Fibroblast of peridontal ligament (primary cell): ENCODE measurements around the gene RALGAPA2.

Experiments used
- DNase-seq: peaks from one replicate; pipeline ENCODE4 v3.0.0-alpha.2; 2010; ENCODE audit errors: extremely low read depth

RALGAPA2 gene

DNA sequence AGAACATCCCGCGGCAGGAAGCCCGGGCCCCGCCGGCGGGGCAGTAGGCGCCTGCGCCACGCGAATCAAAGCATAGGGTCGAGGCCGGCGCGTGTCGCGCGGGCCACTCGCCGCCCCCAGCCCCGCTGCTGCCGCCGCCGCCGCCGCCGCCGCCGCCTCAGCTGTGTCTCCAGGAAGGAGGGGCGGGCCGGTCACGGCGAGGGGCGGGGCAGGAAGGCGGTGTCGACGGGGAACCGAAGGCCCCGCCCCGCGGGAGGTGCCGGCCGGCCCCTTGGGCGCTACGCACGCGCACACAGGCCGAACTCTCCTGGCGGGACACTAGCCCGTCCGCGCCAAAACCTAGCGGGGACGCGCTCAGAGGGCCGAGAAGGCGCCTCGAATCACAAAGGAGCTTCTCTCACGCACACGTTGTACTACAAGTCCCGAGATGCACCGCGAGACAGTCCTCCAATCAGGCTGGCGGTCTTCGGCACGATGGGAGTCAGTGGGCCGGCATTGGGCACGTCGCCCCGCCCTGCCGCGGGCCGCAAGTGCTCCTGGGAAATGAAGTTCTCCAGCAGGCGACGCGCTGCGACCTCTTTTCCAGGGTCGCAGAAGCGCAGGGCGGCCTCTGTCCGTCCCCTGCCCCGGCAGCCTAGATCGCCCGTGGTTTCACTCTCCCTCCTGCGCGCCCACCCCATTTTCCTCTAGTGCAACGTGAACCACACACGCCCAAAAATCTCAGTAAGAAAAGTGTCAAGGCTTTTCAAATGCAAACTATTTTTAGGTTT lies at the start of gene RALGAPA2:
Gene RALGAPA2, minus strand, starts transcription at position 171 of the 770 bp plus-strand sequence. Its CDS starts 164 bp downstream, at position 7.
- DNase-seq: peak; percentile 98

DNA sequence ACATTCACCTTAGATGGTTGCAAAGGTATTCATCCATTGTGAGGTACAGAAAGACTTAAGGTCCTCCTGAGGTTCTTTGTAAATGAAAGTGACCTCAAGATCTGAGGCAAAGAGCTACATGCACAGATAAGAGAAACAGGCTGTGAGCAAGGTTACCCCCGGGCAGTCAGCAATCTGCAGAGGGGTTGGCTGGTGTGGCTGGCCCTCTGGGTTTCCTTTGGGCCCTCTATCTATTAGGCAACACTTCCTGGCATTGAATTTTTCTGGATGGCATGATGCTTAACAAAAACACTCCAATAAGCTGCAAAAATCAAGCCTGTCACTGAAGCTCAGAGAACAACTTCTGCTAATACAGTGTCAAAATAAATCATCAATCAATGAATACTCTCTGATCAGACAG lies 48.9 kb upstream of the RALGAPA2 start:
- no peak for DNase-seq

DNA sequence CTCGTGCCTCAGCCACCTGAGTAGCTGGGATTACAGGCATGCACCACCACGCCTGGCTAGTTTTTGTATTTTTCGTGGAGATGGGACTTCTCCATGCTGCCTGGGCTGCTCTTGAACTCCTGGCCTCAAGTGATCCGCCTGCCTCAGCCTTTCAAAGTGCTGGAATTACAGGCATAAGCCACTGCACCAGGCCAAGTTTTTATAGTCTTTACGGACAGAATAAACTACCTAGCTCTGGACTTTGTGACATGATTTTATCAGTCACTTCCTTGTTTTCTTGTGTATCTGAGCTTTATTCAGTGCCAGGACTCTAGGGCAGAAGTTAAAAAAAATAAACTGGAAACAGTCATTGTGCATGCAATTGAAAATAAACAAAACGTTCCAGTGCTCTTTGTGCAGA lies 46.7 kb upstream of the RALGAPA2 start:
- DNase-seq: no peak

DNA sequence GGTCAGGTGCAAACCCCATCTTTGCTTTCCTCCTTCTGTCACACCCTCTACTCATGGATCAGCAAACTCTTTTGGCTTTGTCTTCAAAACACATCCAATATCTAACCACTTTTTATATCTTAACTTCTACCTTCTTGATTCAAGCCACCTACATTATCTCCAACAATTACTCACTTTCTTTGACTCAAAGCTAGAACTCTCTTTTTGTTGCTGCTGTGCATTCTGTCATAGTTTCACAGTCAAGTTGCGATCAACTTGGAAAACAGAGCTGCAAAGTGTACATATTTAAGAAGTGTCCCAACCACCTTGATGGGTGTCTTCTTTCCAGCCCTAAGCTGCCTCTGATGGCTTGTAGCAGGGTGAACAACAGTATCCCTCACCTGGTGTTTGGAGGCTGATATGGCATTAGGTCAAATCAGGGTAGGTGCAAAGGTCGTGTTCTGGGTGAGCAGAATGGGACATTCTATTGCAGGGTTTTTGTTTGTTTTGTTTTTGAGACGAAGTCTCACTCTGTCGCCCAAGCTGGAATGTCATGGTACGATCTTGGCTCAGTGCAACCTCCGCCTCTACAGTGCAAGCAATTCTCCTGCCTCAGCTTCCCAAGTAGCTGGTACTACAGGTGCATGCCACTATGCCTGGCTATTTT lies 43.4 kb upstream of the RALGAPA2 start:
- DNase-seq: no peak

DNA sequence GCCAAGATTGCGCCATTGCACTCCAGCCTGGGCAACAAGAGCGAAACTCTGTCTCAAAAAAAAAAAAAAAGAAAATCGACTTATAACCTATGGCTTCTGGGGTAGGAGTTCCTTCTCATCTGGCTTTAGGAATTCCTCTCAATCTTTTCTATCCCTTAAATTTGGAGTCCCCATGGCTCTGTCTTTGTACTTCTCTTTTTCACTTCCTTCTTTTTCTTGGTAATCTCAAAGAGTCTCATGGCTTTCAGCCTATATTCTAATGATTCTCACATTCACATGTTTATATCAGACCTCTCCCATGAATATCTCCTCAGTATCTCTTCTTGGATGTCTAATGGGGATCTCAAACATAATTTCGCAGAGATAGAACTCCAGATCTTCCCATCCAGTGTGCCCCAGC lies 42.8 kb upstream of the RALGAPA2 start:
- no peak for DNase-seq

DNA sequence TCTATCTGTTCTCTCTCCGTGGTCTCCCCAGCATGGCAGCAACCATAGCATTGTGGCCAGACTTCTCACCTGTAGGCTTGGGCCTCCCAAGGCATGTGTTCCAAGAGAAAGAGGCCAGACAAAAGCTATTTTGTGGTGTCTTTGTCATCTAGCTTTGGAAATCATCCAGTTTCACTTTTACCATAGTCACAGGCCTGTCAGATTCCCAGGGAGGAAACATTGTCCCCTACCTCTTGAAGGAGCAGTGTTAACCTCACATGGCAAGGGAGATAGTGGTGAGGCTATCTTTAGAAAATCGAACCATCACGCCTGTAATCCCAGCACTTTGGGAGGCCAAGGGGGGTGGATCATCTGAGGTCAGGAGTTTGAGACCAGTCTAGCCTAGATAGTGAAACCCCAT lies 42.3 kb upstream of the RALGAPA2 start:
- no peak for DNase-seq

DNA sequence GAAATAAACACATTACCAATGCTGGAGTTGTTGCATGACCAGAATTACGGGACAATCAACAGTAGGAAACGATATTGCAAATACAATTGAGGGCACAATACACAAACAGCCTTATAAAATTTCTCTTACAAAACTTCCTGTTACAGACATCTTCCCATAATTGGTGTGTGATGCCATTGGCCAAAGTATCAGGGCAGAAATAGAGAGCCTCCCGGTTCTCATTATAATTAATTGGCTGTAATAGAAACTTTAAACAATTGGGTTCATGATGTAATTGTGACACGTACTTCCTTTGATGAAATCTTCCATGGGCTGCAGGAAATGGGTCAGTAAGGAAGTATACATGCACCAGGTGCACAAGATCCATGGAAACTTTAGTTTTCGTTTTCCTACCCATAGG lies 40.3 kb upstream of the RALGAPA2 start:
- no peak for DNase-seq

DNA sequence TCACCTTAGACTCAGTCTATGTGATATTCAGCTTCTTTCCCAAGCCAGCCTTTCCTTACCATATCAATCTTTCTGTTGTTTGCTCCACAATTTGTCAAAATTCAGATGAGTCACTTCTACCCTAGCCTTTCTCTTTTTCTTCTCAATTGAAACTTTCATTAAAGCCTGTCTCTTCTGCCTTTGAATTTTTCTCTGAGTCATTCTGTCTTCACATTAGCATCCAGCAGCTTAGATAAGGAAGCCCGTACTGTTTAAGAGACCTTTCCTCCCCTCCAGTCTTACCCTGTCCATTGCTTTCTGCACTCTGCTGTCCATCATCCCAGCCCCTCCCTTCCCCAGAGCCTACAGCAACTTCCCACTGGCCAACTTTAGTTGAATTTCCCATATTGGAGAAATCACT lies 34.9 kb upstream of the RALGAPA2 start:
- DNase-seq: no peak

DNA sequence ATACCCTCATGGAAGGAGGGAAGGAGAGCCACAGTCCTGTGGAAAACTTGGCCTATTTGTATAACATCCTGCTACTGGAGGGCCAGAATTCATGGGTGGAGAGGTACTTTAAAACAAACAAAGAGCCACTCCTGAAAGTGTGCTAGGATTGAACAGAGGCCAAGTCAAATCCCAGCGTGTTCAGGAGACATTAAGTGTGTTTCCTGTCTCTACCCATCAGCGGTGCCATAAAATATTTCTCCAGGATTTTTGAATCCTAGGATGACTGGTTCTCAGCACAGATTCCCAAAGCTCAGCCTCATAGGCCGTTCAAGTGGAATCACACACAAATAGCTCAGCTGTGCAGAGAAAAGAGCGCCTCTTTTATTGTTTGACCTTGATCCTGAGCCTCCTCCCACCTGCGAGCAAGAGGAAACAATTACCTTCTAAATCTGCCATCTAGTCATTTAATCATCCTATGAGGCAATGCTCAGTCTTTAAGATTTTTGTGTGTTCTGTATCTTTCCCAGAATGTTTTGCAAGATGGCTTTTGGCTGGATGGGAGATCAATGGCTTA lies 31.8 kb upstream of the RALGAPA2 start:
- no peak for DNase-seq

DNA sequence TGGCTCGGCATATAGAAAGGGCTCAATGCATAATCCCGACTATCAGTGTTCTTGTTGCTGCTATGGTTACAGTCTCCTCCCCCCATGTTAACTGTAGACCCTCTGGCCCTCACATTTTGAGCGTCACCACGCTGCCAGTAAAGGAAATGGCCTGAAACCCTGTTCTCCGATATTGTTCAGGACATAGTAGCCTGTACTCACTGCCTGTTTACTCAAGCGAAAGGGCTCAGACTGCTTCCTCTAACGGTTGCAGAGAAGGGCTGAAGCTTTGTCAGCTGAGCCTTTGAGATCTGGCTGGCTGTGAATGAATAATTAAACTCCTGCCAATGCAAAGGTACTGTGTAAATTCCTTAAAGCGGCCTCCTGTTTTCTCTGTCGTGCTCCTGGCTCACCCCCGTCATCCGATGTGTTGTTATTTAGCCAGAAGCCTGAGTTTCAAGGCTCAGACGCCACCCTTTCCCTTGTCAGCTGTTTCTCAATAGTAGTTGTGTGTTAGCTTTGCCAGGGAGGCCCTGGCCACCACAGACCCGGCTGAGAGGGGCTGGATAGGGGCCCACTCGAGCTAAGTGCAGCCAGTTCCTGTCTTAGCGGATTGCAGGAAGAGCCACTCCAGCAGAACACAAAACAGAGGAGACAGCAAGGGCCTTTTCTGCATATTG lies 31.2 kb upstream of the RALGAPA2 start:
- DNase-seq: no peak

DNA sequence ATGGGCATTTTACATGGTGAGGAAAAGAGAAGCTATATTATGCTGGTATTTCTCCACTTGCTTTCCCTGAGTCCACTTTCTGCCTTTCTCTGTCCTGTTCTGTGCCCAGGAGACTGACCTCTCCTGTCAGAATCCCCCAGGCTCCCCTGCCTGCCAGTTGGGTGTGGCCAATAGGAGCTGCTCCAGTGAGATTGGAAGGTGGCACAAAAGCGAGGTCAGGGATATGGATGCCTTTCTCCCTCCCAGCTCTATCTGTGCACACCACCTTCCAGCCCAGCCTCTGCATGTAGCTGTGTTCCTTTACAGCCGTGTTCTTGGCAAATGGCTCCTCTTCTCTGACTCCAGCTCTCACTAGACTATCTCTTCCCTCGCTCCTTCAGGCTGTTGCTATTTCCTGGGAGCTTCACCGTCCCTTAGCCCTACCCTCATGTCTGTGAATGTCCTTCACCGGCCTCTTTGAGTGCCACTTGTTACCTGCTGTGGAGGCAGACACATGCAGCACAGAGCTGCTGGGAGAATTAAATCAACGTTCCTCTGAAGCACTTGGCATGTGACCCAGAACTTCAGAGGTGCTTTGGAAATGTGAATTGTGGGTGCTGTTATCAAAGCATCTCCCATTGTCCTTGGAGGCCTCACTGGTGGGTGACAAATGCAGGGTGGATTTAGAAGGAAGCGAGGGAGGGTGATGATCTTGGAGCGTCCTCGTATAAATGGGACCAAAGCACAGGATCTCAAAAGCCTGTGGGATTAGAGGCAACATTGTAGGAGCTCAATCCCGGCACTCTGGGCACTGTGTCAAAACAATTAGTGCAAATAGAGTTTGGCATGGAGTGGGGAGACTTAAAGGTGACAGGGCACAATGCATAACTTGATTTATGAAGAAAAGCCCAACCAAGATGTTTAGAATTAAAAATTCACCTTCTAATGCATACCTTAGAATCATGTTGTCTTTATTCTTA lies 28.9 kb upstream of the RALGAPA2 start:
- DNase-seq: no peak

DNA sequence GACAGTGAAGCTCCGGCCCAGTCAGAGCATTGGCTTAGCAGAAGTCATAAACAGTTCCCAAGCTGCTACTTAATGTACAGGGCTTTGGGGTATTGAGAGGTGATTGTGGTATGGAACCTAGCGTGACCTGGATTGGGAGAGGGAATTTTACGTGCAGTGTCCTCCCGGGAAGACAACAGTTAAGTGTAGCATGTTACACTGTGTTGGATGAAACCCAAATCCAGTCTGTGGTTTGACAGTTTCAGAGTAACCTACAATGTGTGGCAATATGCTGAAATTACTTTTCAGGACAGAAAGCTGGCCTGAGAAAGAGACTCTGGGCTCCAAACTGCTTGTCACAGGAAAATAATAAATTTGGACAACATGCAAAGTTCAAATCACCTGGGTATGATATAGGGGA lies 28.1 kb upstream of the RALGAPA2 start:
- DNase-seq: no peak

DNA sequence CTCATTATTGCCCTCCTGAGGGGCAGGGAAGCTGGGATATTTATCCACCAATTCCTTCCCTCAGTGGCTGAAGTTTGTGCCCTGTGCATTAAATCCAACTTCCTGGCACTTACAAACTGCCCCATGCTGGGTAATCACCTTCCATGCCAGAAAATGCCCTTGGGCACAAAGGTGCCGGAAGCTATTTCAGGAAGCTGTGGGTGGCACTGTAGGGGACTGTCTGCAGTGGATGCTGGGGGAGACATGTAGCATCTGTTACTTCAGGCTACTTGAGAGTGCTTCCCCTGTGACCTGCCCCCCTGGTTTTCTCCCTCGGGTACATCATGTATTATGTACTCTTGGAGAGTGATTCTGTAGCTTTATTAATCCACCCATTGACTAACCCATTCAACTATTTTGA lies 24.7 kb upstream of the RALGAPA2 start:
- no peak for DNase-seq

DNA sequence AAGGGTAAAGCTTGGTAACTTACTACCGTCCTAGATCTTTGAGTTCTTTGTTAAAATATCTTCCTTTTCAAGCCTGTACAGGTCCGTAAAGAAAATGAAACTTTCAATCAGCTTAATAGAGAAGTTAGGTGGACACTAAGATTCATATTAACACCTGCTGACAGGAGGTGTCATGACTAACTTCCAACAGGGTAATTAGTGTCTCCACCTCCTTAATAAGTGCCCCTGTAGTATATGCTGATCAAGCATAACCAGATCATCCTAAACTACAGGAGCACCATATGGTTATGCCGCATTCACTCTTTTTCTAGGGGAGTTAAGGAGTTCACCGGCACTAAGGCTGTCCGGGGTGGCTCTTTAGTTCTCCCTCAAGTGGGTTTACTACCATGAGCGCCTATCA lies 23.9 kb upstream of the RALGAPA2 start:
- DNase-seq: no peak

DNA sequence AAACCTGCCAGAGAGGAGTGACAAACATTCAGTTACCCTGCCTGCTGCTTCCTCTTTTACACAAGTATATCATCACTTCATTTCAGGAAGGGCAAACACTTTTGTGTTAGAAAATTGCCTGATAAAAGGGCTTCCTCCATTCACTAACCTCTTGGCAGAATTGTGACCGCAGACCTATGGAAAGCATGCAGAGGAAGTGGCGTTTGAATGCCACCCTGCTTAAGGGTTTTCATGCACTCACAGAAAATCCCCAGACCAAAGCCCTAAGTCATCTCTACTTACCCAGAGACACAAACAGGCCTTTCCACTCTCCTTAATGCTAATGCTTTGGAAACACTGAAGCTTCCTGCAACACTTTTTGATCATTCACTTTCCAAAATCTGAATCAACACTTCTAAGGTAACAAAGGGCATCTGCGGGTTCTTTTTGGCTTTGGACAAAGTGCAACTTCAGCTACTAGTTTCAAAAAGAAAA lies 22.1 kb upstream of the RALGAPA2 start:
- no peak for DNase-seq

DNA sequence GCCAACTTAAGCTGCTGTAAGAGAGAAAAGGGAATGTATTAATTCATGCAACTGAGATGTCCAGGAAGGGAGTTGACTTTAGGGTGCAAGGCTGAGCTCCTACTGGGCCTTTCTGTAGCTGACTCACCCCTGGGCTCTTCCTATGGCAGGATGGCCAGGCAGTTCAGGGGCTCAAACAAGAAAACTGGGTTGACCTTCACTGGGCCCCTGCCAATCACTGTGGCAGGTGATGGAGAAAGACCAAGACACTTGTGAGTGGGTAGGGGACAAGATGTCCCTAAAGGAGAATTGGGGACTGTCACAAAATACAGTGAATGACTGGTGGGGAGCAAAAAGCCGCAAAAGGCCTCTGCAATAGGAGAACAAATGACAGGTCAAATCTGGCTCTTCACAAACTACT lies 21.5 kb upstream of the RALGAPA2 start:
- no peak for DNase-seq

DNA sequence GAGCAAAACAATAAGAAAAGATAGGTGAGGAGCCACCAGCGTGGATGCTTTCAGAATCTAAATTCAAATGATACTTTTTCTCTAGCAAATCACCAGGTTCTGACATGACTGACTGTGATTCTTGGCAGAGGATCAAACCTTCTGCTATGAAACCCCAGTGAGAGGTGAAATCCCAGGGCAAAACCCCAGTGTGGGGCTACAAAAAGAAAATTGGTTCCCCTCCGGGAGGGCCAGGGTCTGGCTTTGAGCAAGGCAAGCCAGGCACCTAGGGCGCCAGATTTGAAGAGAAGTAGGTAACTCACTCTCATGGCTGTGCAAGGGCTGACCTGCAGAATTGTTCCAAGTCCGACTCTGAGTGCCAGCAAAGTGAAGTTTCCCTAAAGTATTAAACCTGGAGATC lies 20.2 kb upstream of the RALGAPA2 start:
- no peak for DNase-seq

DNA sequence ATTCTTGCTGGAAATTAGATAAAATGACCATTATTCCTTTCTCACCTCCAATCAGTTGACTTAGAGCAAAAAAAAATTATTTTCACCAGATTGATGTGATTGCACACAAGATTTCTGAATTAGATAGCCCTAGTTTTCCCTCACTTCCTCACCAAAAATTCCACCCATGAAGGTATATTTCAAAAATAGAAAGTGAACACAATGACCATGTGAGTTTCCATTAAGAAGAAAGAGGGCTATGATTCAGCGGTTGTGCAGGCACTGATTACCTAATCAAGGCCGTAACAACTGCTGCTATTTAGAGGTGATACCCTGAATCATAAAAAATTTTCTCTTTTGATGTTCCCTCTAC lies 19.5 kb upstream of the RALGAPA2 start:
- no peak for DNase-seq

DNA sequence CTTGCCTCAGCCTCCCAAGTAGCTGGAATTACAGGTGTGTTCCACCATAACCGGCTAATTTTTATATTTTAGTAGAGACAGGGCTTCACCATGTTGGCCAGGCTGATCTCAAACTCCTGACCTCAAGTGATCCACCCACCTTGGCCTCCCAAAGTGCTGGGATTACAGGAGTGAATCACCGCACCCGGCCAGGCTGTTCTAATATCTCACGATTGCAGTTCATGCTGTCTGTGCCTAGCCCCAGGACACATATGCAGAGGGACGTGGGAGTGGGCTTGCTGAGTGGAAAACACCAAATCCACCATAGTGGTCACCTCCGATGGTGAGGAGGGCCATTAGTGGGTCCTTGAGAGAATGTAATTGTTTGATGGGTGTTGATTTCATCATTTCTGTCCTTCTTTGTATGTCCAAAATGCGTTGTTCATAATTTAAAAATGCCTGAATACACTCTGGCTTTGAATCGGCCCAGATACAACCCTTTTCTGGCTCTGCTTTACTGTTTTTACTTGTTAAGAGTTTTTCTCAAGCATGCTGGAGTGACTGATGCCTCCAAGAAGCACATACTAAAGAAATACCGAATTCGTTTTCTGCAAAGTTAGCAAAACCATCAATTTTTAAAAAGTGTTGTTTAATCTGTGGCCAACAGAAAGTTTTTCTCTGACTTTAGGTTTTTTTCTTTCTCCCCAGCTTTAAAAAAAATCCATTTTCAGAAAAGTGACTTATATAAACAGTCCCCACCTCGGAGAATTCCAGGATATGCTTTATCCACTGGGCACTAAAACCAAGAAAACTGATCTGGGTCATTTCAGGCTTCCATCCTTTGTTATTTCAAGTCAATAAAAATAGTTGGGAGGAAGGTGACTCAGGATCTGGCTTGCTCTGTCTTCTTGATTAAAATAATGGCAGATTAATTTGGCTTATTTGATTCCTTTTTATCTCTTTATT lies 18.8 kb upstream of the RALGAPA2 start:
- no peak for DNase-seq

DNA sequence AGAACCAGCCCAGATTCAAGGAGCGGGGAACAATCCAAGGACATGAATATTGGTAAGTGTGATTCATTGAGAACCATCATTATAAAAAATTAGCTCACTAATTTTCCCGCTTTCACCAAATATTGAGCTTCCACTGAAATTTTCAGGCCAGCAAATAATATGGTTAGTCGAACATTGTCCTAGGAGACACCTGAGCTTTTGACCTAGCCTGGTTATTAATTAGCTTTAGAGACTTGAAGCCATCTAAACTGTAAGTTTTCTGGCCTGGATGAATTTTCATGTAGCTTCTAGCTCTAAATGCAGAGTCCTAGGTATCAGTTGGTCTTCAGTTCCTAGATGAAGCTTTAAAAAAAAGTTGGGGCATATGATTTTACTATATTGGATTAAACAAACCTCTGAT lies 17.1 kb upstream of the RALGAPA2 start:
- DNase-seq: no peak
